K562 (cell line): ENCODE results near the gene VTN. TPM values are rescaled to one million over a fixed set of nuclear protein-coding genes. Genes with fewer than 3 reads are reported as not detected.
A peak's percentile ranks its signal among the peaks of the same experiment; 100 is the strongest.

Experiments
- ATAC-seq: fragments of 200-7000 bp; cut with Tn5 transposase; 3 replicates; pipeline ENCODE4 v1.9.1; 2020; ENCODE audit warnings: moderate library complexity
- BruUV-seq: library from RNA; stranded (reverse); fragments of 400-500 nt; replicated peaks from 2 replicates; lab custom pipeline; 2021; lab: Mats Ljungman, UMichigan
- CTCF ChIA-PET: fragments of 300-600 bp; formaldehyde crosslinking; extraction: SDS; loops from one replicate; lab custom pipeline; 2021; ENCODE audit warnings: low intra/inter-chr PET ratio; lab: Yijun Ruan, JAX
- POLR2A ChIA-PET: fragments of 300-600, 350-650 bp; sonication (Branson Sonifier 250); formaldehyde crosslinking; extraction: SDS; loops from one replicate; lab custom pipeline; 2021; ENCODE audit warnings: antibody characterized with exemption, inconsistent platforms; lab: Yijun Ruan, JAX
- DNase-seq, 4 experiments: peaks; one replicate each; pipeline versions ENCODE4 v3.0.0 to v3.0.0-alpha.2; 2011 to 2018; ENCODE audit warnings: low spot score in 3 of 4, mixed read lengths in 3 of 4; ENCODE audit errors: extremely low read depth in 1 of 4
- FAIRE-seq: peaks from 2 replicates; lab custom pipeline; 2011; peaks lifted over from hg19 to GRCh38; lab: Jason Lieb, UNC
- H2AFZ ChIP-seq: 2 replicates; pipeline ENCODE4 v1.6.0; 2011; ENCODE audit warnings: low read depth, low read length, control low read depth, inconsistent platforms
- H3K27ac ChIP-seq: fragments of 200-600 bp; 3 replicates; pipeline ENCODE4 v1.8.0; 2011; ENCODE audit warnings: low read depth, mild to moderate bottlenecking, control low read depth, inconsistent platforms, low read length, moderate library complexity, mixed read lengths; ENCODE audit errors: extremely low read depth
- H3K27me3 ChIP-seq, 2 experiments: fragments of 300-600 bp in 1 of 2; 2 replicates in 1 of 2; 3 replicates in 1 of 2; pipeline versions ENCODE4 v1.6.0 to v1.8.0; 2011; ENCODE audit warnings: inconsistent platforms in 2 of 2, low read length in 2 of 2, mild to moderate bottlenecking in 1 of 2, mixed read lengths in 1 of 2, moderate library complexity in 1 of 2; ENCODE audit not compliant: control insufficient read depth in 2 of 2, insufficient read depth in 2 of 2
- H3K36me3 ChIP-seq: fragments of 300-600 bp; 3 replicates; pipeline ENCODE4 v1.8.0; 2011; ENCODE audit warnings: mild to moderate bottlenecking, low read length, inconsistent platforms; ENCODE audit not compliant: control insufficient read depth, insufficient read depth
- H3K4me1 ChIP-seq, 2 experiments: fragments of 200-600 bp in 1 of 2; replicated peaks in 1 of 2; 2 replicates in 1 of 2; 3 replicates in 1 of 2; pipeline versions ENCODE4 v1.5.1 to v1.8.0; 2011; ENCODE audit warnings: inconsistent platforms in 2 of 2, low read length in 2 of 2, mild to moderate bottlenecking in 1 of 2, mixed read lengths in 1 of 2, moderate library complexity in 1 of 2; ENCODE audit not compliant: control insufficient read depth in 2 of 2, insufficient read depth in 2 of 2
- H3K4me2 ChIP-seq: 2 replicates; pipeline ENCODE4 v1.6.1; 2011; ENCODE audit warnings: low read length, control low read depth, inconsistent platforms, mixed read lengths; ENCODE audit not compliant: insufficient read depth
- H3K4me3 ChIP-seq: fragments of 200-600 bp; sonication (generic), shearing (Covaris generic); 2 replicates; pipeline ENCODE4 v1.5.1; 2016; ENCODE audit warnings: control low read depth, inconsistent platforms
- H3K79me2 ChIP-seq: fragments of 200-600 bp; 3 replicates; pipeline ENCODE4 v1.8.0; 2011; ENCODE audit warnings: low read length, inconsistent platforms; ENCODE audit not compliant: control insufficient read depth, insufficient read depth
- H3K9ac ChIP-seq, 2 experiments: 2 replicates each; pipeline versions ENCODE4 v1.6.0 to v1.6.1; 2011; ENCODE audit warnings: low read depth in 2 of 2, low read length in 2 of 2, control low read depth in 1 of 2, inconsistent platforms in 1 of 2, mild to moderate bottlenecking in 1 of 2, mixed read lengths in 1 of 2; ENCODE audit not compliant: insufficient read depth in 1 of 2
- H3K9me1 ChIP-seq: one replicate; pipeline ENCODE4 v1.6.0; 2011; ENCODE audit warnings: inconsistent platforms, mild to moderate bottlenecking, low read length, moderate library complexity; ENCODE audit not compliant: control insufficient read depth, insufficient read depth
- H3K9me3 ChIP-seq: replicated peaks from 2 replicates; pipeline ENCODE4 v1.5.1; 2011; ENCODE audit warnings: low read depth, low read length, inconsistent platforms; ENCODE audit not compliant: control insufficient read depth, insufficient read depth
- H4K20me1 ChIP-seq: replicated peaks from 2 replicates; pipeline ENCODE4 v1.6.1; 2011; ENCODE audit warnings: low read length, inconsistent platforms, mixed read lengths; ENCODE audit not compliant: control insufficient read depth, insufficient read depth
- ARID2 ChIP-seq: fragments of 450-650 bp; IDR thresholded peaks from 2 replicates; pipeline ENCODE4 v1.6.1; 2017; ENCODE audit warnings: antibody characterized with exemption, mild to moderate bottlenecking
- GABPB2 ChIP-seq: fragments of 250-450 bp; sonication (Bioruptor Pico); conservative IDR thresholded peaks from 2 replicates; pipeline ENCODE4 v1.5.1; 2021; ENCODE audit warnings: mild to moderate bottlenecking
- GTF2E2 ChIP-seq: fragments of 200-800 bp; sonication (Bioruptor generic); IDR thresholded peaks from 2 replicates; pipeline ENCODE4 v1.6.1; 2016; ENCODE audit warnings: missing genetic modification characterization, missing compliant biosample characterization
- POLR2A ChIP-seq: fragments of 450-650 bp; conservative IDR thresholded peaks from 2 replicates; pipeline ENCODE4 v1.6.1; 2016
- PTBP1 ChIP-seq: fragments of 200-400 bp; formaldehyde crosslinking; IDR thresholded peaks from 2 replicates; pipeline ENCODE4 v1.6.1; 2017; ENCODE audit warnings: low read depth, low read length
- ZNF224 ChIP-seq: sonication (generic); formaldehyde crosslinking; IDR thresholded peaks from 2 replicates; pipeline ENCODE4 v1.8.0; 2022; ENCODE audit warnings: mild to moderate bottlenecking, missing genetic modification reagents
- ZNF280B ChIP-seq: fragments of 250-450 bp; sonication (Bioruptor Pico); IDR thresholded peaks from 2 replicates; pipeline ENCODE4 v1.5.1; 2021; ENCODE audit warnings: mild to moderate bottlenecking
- WGBS: fragments of 100-300 bp; shearing (Covaris generic); methylation state at CpG from one replicate; pipeline ENCODE4 v1.1.6; 2016; ENCODE audit warnings: low coverage, mixed read lengths; ENCODE audit not compliant: insufficient coverage; ENCODE audit errors: missing lambda C conversion rate; 5-methylcytosine and 5-hydroxymethylcytosine counted together
- in situ Hi-C: fragments of 300-500 bp; cut with MboI; formaldehyde crosslinking; loops from 4 replicates; pipeline ENCODE4 v1.15.0; 2018; ENCODE audit warnings: inconsistent platforms, mixed read lengths
- intact Hi-C: fragments of 100-400 bp; cut with micrococcal nuclease; formaldehyde crosslinking; loops from 2 replicates; pipeline ENCODE4 v1.14.2; 2022
- polyA plus RNA-seq, 8 experiments: library from polyadenylated mRNA; depleted of rRNA in 4 of 8; stranded (reverse) in 5 of 8; unstranded in 3 of 8; fragments of >200 nt; fragmentation: Nextera tagmentation in 2 of 8; fragmentation: Illumina TruSeq in 1 of 8; extraction: Ambion mirVana in 2 of 8; extraction: Trizol in 1 of 8; gene quantifications; 2 replicates each; pipeline versions ENCODE4 v1.2.1 to v1.2.3, GENCODE V29; 2011 to 2014; ENCODE audit warnings: inconsistent platforms in 1 of 8, missing spikeins in 1 of 8
- total RNA-seq, 7 experiments: library from RNA; depleted of rRNA in 6 of 7; stranded (reverse); fragments of >200 nt in 6 of 7; fragmentation: Illumina TruSeq in 2 of 7; extraction: Trizol in 2 of 7; gene quantifications; 2 replicates each; pipeline versions ENCODE4 v1.2.1 to v1.2.3, GENCODE V29; 2011 to 2021; ENCODE audit warnings: low replicate concordance in 1 of 7

Gene VTN
- total and polyA plus RNA-seq, 9 of the 15 experiments (the other 6 are each of a cell fraction or from before 2014, with no cell fraction given): 0.13 to 1.0 (median 0.29) TPM; not detected in 1

GRCh38 chr17:28327031-28327607 is 43.0 kb downstream of the VTN start:
- H3K4me3 ChIP-seq: no peak overlapping the region
- intact Hi-C loops: no loop called here
- peaks cover 3 to 6% of the 10 kb centered on the region in 2 experiments; a peak in 3 of 5 replicates for H3K4me1 ChIP-seq
- TF ChIP-seq GABPB2 (CRISPR knock-in tag): no peak
- no peak for TF ChIP-seq GTF2E2
- no peak for TF ChIP-seq ZNF224 (CRISPR knock-in tag)
- 0 out of 2 replicates have a peak, but pooled peaks have one; percentile 18 for TF ChIP-seq POLR2A
- TF ChIP-seq ZNF280B (CRISPR knock-in tag): no peak
- TF ChIP-seq PTBP1: no peak
- TF ChIP-seq ARID2: no peak
- H3K4me2 ChIP-seq: no peak overlapping the region
- ATAC-seq: no peak
- no peaks in the 10 kb centered on the region for H3K9me1 ChIP-seq
- no TSS peak for BruUV-seq
- ChIA-PET CTCF (no interaction called here), POLR2A (interaction anchor here (0.6 to 2.4 kb wide), 3 partner anchors 9 to 449 kb away, joined by 3 to 19 read pairs (median 3); partner anchors contain the start of gene TMEM97)
- H3K27me3 ChIP-seq: no peaks in the 10 kb centered on the region
- H3K9ac ChIP-seq: no peak overlapping the region
- peaks cover 79% of the 10 kb centered on the region for H3K36me3 ChIP-seq
- no peak for FAIRE-seq
- peaks cover 37% of the 10 kb centered on the region for H3K79me2 ChIP-seq
- no peak overlapping the region for H2AFZ ChIP-seq
- 88% methylated on average over 9 of the region's 9 CpGs for WGBS
- H3K9me3 ChIP-seq: no peaks in the 10 kb centered on the region; the same call in 1 of the 2 replicates
- H3K27ac ChIP-seq: no peak overlapping the region
- in situ Hi-C loops: no loop called here
- 0 out of 2 replicates have a peak, but pooled peaks cover 11% of the 10 kb centered on the region for H4K20me1 ChIP-seq
- DNase-seq: no peak
